Parathyroid adenoma (tissue), 2 donors: ENCODE data around the gene LRRC36.

Experiments used
- H2AFZ ChIP-seq: fragments of 300-600 bp; sonication (generic); one replicate; pipeline ENCODE4 v1.7.0; 2017; ENCODE audit warnings: antibody characterized with exemption, mild to moderate bottlenecking
- H3K27ac ChIP-seq: fragments of 300-600 bp; sonication (generic); one replicate; pipeline ENCODE4 v1.7.0; 2017
- H3K27me3 ChIP-seq: fragments of 300-600 bp; sonication (generic); one replicate; pipeline ENCODE4 v1.7.0; 2017; ENCODE audit warnings: low read length; ENCODE audit not compliant: control insufficient read depth, insufficient read depth
- H3K36me3 ChIP-seq: fragments of 300-600 bp; sonication (generic); one replicate; pipeline ENCODE4 v1.7.0; 2017; ENCODE audit warnings: low read length; ENCODE audit not compliant: control insufficient read depth, insufficient read depth
- H3K4me1 ChIP-seq: fragments of 300-600 bp; sonication (generic); one replicate; pipeline ENCODE4 v1.7.0; 2017; ENCODE audit warnings: control low read depth
- H3K4me2 ChIP-seq: fragments of 300-600 bp; sonication (generic); one replicate; pipeline ENCODE4 v1.7.0; 2017; ENCODE audit warnings: low read length
- H3K4me3 ChIP-seq: fragments of 300-600 bp; sonication (generic); one replicate; pipeline ENCODE4 v1.7.0; 2017; ENCODE audit warnings: low read depth, low read length
- H3K79me2 ChIP-seq: fragments of 300-600 bp; sonication (generic); one replicate; pipeline ENCODE4 v1.7.0; 2017; ENCODE audit warnings: control low read depth
- H3K9ac ChIP-seq: fragments of 300-600 bp; sonication (generic); one replicate; pipeline ENCODE4 v1.7.0; 2017; ENCODE audit warnings: mild to moderate bottlenecking
- H3K9me3 ChIP-seq: fragments of 300-600 bp; sonication (generic); one replicate; pipeline ENCODE4 v1.7.0; 2017; ENCODE audit warnings: low read length; ENCODE audit not compliant: control insufficient read depth
- CTCF ChIP-seq: fragments of 300-600 bp; sonication (generic); IDR thresholded peaks from one replicate; pipeline ENCODE4 v1.7.0; 2017; ENCODE audit warnings: antibody characterized with exemption, mild to moderate bottlenecking
- donor health status: primary hyperparathyroidism.

Gene LRRC36

GRCh38 chr16:67304020-67304419 is 22.6 kb upstream of the LRRC36 start:
- Histone ChIP-seq H3K9me3 (no peaks in the 10 kb centered on the region), H3K9ac (no peak overlapping the region), H3K27ac (no peak overlapping the region), H3K4me2 (no peak overlapping the region), H3K79me2 (no peaks in the 10 kb centered on the region), H3K27me3 (no peaks in the 10 kb centered on the region), H3K4me1 (no peaks in the 10 kb centered on the region), H3K4me3 (no peak overlapping the region), H3K36me3 (no peaks in the 10 kb centered on the region), H2AFZ (no peak overlapping the region)
- TF ChIP-seq CTCF: no peak

- H2AFZ ChIP-seq: no peak overlapping the region
- no peaks in the 10 kb centered on the region for H3K79me2 ChIP-seq
- H3K27ac ChIP-seq: no peak overlapping the region
- no peak overlapping the region for H3K4me2 ChIP-seq
- no peaks in the 10 kb centered on the region for H3K4me1 ChIP-seq
- H3K9ac ChIP-seq: no peak overlapping the region
- no peak for TF ChIP-seq CTCF
- no peak overlapping the region for H3K4me3 ChIP-seq
- H3K27me3 ChIP-seq: no peaks in the 10 kb centered on the region
- no peaks in the 10 kb centered on the region for H3K9me3 ChIP-seq
- H3K36me3 ChIP-seq: no peaks in the 10 kb centered on the region
Observed at GRCh38 chr16:67305216-67306071, 21.2 kb upstream of the LRRC36 start.

GRCh38 chr16:67310561-67310960 is 16.1 kb upstream of the LRRC36 start:
- no peak overlapping the region for H3K4me3 ChIP-seq
- H3K79me2 ChIP-seq: no peaks in the 10 kb centered on the region
- H3K36me3 ChIP-seq: no peaks in the 10 kb centered on the region
- no peak overlapping the region for H2AFZ ChIP-seq
- peaks cover 12% of the 10 kb centered on the region for H3K4me1 ChIP-seq
- no peak for TF ChIP-seq CTCF
- H3K27ac ChIP-seq: no peak overlapping the region
- H3K9ac ChIP-seq: no peak overlapping the region
- H3K9me3 ChIP-seq: no peaks in the 10 kb centered on the region
- H3K4me2 ChIP-seq: no peak overlapping the region
- H3K27me3 ChIP-seq: no peaks in the 10 kb centered on the region

- H3K4me2 ChIP-seq: no peak overlapping the region
- no peak for TF ChIP-seq CTCF
- H3K4me1 ChIP-seq: peaks cover 12% of the 10 kb centered on the region
- no peak overlapping the region for H3K4me3 ChIP-seq
- peak overlapping the region; percentile 82 for H2AFZ ChIP-seq
- no peaks in the 10 kb centered on the region for H3K27me3 ChIP-seq
- no peaks in the 10 kb centered on the region for H3K36me3 ChIP-seq
- H3K9me3 ChIP-seq: no peaks in the 10 kb centered on the region
- peak overlapping the region; percentile 61 for H3K27ac ChIP-seq
- H3K9ac ChIP-seq: no peak overlapping the region
- H3K79me2 ChIP-seq: no peaks in the 10 kb centered on the region
Observed at GRCh38 chr16:67311607-67312488, 14.8 kb upstream of the LRRC36 start.
